IMR-90 (cell line): ENCODE measurements around the gene USP36.

ENCODE experiments used
- BHLHE40 ChIP-seq: fragments of 150-350 bp; IDR thresholded peaks from 2 replicates; pipeline ENCODE4 v1.6.1; 2016; ENCODE audit warnings: mild to moderate bottlenecking, low read depth, low read length
- CEBPB ChIP-seq: IDR thresholded peaks from 2 replicates; pipeline ENCODE4 v1.6.1; 2012; ENCODE audit warnings: low read depth, low read length, improper control_type of control experiment
- CHD1 ChIP-seq: IDR thresholded peaks from 2 replicates; pipeline ENCODE4 v1.6.1; 2012; ENCODE audit warnings: low read depth, low read length, improper control_type of control experiment
- FOS ChIP-seq: fragments of 150-350 bp; IDR thresholded peaks from 2 replicates; pipeline ENCODE4 v1.6.1; 2016; ENCODE audit warnings: low read depth, low read length
- MAFK ChIP-seq: IDR thresholded peaks from 2 replicates; pipeline ENCODE4 v1.6.1; 2012; ENCODE audit warnings: low read depth, low read length, improper control_type of control experiment
- MAZ ChIP-seq: IDR thresholded peaks from 2 replicates; pipeline ENCODE4 v1.6.1; 2012; ENCODE audit warnings: low read depth, mild to moderate bottlenecking, low read length, improper control_type of control experiment, moderate library complexity, borderline replicate concordance
- NFE2L2 ChIP-seq: fragments of 150-350 bp; IDR thresholded peaks from 2 replicates; pipeline ENCODE4 v1.6.1; 2016; ENCODE audit warnings: low read depth, mild to moderate bottlenecking, low read length
- POLR2A ChIP-seq: IDR thresholded peaks from 2 replicates; pipeline ENCODE4 v1.6.1; 2012; ENCODE audit warnings: mild to moderate bottlenecking, low read depth, low read length
- RAD21 ChIP-seq: IDR thresholded peaks from 2 replicates; pipeline ENCODE4 v1.6.1; 2012; ENCODE audit warnings: low read length, improper control_type of control experiment
- RCOR1 ChIP-seq: IDR thresholded peaks from 2 replicates; pipeline ENCODE4 v1.6.1; 2012; ENCODE audit warnings: mild to moderate bottlenecking, low read length, improper control_type of control experiment; ENCODE audit not compliant: insufficient replicate concordance
- SMC3 ChIP-seq: fragments of 150-350 bp; IDR thresholded peaks from 2 replicates; pipeline ENCODE4 v1.6.1; 2016; ENCODE audit warnings: low read depth, mild to moderate bottlenecking, antibody characterized with exemption, low read length, moderate library complexity
- TF ChIP-seq, protein P1 (sequence below): conservative IDR thresholded peaks from 2 replicates; pipeline ENCODE4 v1.5.1; 2012; ENCODE audit warnings: mild to moderate bottlenecking, low read depth, low read length, improper control_type of control experiment
- TF ChIP-seq, protein P2 (sequence below): fragments of 150-350 bp; IDR thresholded peaks from 2 replicates; pipeline ENCODE4 v1.6.1; 2017; ENCODE audit warnings: mild to moderate bottlenecking, antibody characterized with exemption, low read length, low read depth
- TF ChIP-seq, protein P3 (sequence below): fragments of 150-350 bp; IDR thresholded peaks from 2 replicates; pipeline ENCODE4 v1.6.1; 2016; ENCODE audit warnings: low read depth, mild to moderate bottlenecking, low read length, moderate library complexity, borderline replicate concordance

DNA sequence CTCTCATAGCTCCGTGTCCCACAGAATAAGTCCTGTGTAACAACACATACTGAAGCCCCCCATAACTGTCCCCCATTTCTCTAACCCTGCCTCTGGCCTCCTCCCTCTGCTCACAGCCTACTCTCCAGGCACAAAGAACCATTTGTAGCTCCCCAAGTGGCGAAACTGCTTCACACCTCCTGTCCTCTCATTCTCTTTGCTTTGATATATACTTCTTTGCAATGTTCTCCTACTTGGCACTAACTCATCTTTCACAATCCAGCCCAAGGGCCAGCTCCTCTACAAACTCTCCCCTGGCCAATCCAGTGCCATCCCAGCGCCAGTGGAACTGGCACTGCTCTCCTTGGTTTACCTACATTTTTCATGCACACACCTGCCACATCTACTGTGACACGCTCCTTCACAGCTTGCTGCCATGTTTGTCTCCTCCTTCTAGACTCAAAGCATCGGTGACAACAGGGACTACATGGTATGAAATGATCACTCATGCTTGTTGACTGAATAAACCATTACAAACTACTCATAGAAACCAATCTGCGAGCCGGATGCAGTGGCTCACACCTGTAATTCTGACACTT, 71.3 kb downstream of the USP36 start:
- TF ChIP-seq RAD21 (no peak), BHLHE40 (no peak), MAZ (no peak), MAFK (no peak), FOS (no peak), POLR2A (no peak), NFE2L2 (no peak), SMC3 (no peak), RCOR1 (no peak), CEBPB (no peak), CHD1 (no peak)
- TF ChIP-seq, protein P1, sequence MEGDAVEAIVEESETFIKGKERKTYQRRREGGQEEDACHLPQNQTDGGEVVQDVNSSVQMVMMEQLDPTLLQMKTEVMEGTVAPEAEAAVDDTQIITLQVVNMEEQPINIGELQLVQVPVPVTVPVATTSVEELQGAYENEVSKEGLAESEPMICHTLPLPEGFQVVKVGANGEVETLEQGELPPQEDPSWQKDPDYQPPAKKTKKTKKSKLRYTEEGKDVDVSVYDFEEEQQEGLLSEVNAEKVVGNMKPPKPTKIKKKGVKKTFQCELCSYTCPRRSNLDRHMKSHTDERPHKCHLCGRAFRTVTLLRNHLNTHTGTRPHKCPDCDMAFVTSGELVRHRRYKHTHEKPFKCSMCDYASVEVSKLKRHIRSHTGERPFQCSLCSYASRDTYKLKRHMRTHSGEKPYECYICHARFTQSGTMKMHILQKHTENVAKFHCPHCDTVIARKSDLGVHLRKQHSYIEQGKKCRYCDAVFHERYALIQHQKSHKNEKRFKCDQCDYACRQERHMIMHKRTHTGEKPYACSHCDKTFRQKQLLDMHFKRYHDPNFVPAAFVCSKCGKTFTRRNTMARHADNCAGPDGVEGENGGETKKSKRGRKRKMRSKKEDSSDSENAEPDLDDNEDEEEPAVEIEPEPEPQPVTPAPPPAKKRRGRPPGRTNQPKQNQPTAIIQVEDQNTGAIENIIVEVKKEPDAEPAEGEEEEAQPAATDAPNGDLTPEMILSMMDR: no peak
- TF ChIP-seq, protein P2, sequence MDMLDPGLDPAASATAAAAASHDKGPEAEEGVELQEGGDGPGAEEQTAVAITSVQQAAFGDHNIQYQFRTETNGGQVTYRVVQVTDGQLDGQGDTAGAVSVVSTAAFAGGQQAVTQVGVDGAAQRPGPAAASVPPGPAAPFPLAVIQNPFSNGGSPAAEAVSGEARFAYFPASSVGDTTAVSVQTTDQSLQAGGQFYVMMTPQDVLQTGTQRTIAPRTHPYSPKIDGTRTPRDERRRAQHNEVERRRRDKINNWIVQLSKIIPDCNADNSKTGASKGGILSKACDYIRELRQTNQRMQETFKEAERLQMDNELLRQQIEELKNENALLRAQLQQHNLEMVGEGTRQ: no peak
- TF ChIP-seq, protein P3, sequence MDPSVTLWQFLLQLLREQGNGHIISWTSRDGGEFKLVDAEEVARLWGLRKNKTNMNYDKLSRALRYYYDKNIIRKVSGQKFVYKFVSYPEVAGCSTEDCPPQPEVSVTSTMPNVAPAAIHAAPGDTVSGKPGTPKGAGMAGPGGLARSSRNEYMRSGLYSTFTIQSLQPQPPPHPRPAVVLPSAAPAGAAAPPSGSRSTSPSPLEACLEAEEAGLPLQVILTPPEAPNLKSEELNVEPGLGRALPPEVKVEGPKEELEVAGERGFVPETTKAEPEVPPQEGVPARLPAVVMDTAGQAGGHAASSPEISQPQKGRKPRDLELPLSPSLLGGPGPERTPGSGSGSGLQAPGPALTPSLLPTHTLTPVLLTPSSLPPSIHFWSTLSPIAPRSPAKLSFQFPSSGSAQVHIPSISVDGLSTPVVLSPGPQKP: no peak
